Measurements from ENCODE around the gene DHRSX. TPM values are rescaled to one million over a fixed set of nuclear protein-coding genes. Genes with fewer than 3 reads are reported as not detected.

DHRSX gene
- total RNA-seq, 3 donors from 2014 or later, result 24.9 to 52.4 (median 37.5) TPM

DNA sequence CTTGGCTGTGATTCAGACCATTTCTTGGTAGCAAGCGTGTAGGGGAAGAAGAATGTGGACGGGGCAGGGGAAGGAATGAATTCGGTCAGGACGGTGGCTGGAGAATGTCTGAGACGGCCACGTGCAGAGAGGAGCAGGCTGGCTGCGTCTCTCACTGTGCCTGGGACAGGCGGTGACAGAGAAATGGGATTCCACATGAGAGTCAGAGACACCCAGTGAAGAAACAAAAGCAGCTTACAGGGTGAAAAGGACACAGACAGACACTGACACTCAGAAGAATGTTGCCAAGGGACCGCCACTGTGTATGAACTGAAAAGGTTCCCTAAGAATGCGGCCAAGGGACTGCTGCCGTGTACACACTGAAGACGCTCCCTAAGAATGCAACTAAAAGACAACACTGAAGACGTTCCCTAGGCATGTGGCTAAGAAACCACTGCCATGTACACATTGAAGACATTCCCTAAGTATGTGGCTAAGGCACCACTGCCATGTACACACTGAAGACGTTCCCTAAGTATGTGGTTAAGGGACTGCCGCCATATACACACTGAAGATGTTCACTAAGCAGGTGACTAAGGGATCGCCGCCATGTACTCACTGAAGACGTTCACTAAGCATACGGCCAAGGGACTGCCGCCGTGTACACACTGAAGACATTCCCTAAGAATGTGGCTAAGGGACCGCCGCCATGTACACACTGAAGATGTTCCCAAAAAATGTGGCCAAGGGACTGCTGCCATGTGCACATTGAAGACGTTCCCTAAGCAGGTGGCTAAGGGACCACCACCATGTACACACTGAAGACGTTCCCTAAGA is 49.1 kb downstream of the DHRSX start:
- Histone ChIP-seq H3K9me3 (no peaks in the 10 kb centered on the region), H3K4me1 (ENCODE audit: low read depth) (no peaks in the 10 kb centered on the region), H3K4me3 (no peak overlapping the region), H3K36me3 (ENCODE audit: low read depth) (no peaks in the 10 kb centered on the region)
- intact Hi-C loops (cut with DNase I, micrococcal nuclease), result no loop called here
- TF ChIP-seq, protein P1, sequence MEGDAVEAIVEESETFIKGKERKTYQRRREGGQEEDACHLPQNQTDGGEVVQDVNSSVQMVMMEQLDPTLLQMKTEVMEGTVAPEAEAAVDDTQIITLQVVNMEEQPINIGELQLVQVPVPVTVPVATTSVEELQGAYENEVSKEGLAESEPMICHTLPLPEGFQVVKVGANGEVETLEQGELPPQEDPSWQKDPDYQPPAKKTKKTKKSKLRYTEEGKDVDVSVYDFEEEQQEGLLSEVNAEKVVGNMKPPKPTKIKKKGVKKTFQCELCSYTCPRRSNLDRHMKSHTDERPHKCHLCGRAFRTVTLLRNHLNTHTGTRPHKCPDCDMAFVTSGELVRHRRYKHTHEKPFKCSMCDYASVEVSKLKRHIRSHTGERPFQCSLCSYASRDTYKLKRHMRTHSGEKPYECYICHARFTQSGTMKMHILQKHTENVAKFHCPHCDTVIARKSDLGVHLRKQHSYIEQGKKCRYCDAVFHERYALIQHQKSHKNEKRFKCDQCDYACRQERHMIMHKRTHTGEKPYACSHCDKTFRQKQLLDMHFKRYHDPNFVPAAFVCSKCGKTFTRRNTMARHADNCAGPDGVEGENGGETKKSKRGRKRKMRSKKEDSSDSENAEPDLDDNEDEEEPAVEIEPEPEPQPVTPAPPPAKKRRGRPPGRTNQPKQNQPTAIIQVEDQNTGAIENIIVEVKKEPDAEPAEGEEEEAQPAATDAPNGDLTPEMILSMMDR (IDR thresholded peaks at IDR 0.05), result no peak
- DNase-seq, result no peak
- no peak for ATAC-seq

DNA sequence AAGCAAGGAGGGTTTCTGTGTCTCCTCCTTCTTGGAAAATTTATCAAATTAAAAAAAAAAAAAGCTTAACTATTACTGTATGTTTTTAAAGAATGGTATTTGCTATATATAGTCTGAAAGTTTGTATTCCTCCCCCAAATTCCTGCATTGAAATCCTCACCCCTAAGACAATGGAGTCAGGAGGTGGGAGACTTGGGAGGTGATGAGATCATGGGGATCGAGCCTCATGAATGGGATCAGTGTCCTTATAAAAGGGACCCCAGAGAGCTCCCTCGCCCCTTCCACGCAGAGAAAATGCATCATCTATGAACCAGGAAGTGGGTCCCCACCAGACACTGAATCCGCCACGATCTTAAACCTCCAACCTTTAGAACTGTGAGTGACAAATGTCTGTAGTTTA is 50.1 kb downstream of the DHRSX start:
- TF ChIP-seq, protein P1 (IDR thresholded peaks at IDR 0.05), result no peak
- no peak for DNase-seq
- intact Hi-C loops (cut with DNase I, micrococcal nuclease), result no loop called here
- Histone ChIP-seq H3K4me3 (no peak overlapping the region), H3K4me1 (ENCODE audit: low read depth) (no peaks in the 10 kb centered on the region), H3K9me3 (no peaks in the 10 kb centered on the region), H3K36me3 (ENCODE audit: low read depth) (no peaks in the 10 kb centered on the region)
- ATAC-seq, result no peak

DNA sequence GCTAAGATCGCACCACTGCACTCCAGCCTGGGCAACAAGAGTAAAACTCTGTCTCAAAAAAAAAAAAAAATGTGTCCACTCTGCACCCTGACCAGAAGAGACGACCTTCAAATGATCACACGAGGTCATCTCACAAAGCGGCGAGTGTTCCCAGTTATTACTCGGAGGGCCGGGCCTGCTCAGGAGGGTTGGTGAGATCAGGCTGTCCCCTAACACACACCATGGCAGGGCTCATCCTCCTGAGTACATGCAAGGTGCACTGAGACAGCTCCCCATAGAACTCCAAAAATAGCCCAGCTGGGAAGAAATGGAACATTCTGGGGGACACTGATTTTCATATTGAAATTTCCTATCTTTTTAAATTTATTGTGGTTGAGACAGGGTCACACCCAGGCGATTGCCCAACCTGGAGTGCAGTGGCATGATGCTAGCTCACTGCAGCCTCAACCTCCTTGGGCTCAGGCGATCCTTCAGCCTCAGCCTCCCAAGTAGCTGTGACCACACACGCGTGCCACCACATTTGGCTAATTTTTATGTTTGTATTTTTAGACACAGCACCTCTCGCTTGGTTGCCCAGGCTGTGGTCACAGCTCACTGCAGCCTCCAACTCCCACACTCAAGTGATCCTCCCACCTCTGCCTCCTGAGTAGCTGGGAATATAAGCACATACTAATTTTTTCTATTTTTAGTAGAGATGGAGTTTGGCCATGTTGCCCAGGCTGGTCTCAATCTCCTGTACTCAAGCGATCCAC is 51.5 kb downstream of the DHRSX start:
- Histone ChIP-seq H3K36me3 (ENCODE audit: low read depth) (no peaks in the 10 kb centered on the region), H3K4me1 (ENCODE audit: low read depth) (no peaks in the 10 kb centered on the region), H3K4me3 (no peak overlapping the region), H3K9me3 (no peaks in the 10 kb centered on the region)
- DNase-seq (no peak), ATAC-seq (no peak)
- intact Hi-C loops (cut with DNase I, micrococcal nuclease), result no loop called here
- TF ChIP-seq, protein P1 (IDR thresholded peaks at IDR 0.05), result no peak

DNA sequence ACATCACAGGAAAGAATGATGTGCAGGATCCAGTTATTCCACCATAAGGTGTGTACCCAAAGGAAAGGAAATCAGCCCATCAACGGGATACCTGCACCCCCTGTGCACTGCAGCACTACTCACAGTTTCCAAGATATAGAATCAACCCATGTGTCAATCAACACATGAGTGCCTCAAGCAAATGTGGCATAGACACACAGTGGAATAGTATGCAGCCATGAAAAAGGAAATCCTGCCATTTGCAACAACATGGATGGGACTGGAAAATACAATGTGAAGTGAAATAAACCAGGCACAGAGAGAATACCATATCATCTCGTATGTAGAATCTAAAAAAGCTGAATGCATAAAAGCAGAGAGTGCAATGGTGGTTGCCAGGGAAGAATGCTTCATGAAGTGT is 53.3 kb downstream of the DHRSX start:
- ATAC-seq, result no peak
- H3K4me1 ChIP-seq (ENCODE audit: low read depth), result no peaks in the 10 kb centered on the region
- intact Hi-C loops (cut with DNase I, micrococcal nuclease), result no loop called here
- H3K36me3 ChIP-seq (ENCODE audit: low read depth), result no peaks in the 10 kb centered on the region
- H3K9me3 ChIP-seq, result no peaks in the 10 kb centered on the region
- TF ChIP-seq, protein P1 (IDR thresholded peaks at IDR 0.05), result no peak
- DNase-seq, result no peak
- H3K4me3 ChIP-seq, result no peak overlapping the region

DNA sequence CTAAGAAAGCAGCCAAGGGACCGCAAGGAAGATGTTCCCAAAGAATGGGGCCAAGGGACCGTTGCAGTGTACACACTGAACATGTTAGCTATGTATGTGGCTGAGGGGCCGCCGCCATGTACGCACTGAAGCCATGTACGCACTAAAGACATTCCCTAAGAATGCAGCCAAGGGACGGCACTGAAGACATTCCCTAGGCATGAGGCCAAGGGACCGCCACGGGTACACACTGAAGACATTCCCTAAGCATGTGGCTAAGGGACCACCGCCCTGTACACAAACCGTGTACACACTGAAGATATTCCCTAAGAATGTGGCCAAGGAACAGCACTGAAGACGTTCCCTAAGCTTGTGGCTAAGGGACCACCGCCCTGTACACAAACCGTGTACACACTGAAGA is 54.0 kb downstream of the DHRSX start:
- Histone ChIP-seq H3K4me3 (no peak overlapping the region), H3K4me1 (ENCODE audit: low read depth) (no peaks in the 10 kb centered on the region), H3K9me3 (no peaks in the 10 kb centered on the region), H3K36me3 (ENCODE audit: low read depth) (no peaks in the 10 kb centered on the region)
- TF ChIP-seq, protein P1 (IDR thresholded peaks at IDR 0.05), result no peak
- intact Hi-C loops (cut with DNase I, micrococcal nuclease), result no loop called here
- ATAC-seq (no peak), DNase-seq (no peak)
